LNCAP (cell line): ENCODE results near the gene DUS1L.

ENCODE experiments used
- CTCF ChIP-seq: fragments of 450-650 bp; IDR thresholded peaks from 2 replicates; pipeline ENCODE4 v1.5.1; 2017; ENCODE audit warnings: mild to moderate bottlenecking

The DUS1L gene

GRCh38 chr17:82062076-82062983 lies 3.3 kb downstream of the DUS1L start:
- no peak for TF ChIP-seq CTCF

DNA sequence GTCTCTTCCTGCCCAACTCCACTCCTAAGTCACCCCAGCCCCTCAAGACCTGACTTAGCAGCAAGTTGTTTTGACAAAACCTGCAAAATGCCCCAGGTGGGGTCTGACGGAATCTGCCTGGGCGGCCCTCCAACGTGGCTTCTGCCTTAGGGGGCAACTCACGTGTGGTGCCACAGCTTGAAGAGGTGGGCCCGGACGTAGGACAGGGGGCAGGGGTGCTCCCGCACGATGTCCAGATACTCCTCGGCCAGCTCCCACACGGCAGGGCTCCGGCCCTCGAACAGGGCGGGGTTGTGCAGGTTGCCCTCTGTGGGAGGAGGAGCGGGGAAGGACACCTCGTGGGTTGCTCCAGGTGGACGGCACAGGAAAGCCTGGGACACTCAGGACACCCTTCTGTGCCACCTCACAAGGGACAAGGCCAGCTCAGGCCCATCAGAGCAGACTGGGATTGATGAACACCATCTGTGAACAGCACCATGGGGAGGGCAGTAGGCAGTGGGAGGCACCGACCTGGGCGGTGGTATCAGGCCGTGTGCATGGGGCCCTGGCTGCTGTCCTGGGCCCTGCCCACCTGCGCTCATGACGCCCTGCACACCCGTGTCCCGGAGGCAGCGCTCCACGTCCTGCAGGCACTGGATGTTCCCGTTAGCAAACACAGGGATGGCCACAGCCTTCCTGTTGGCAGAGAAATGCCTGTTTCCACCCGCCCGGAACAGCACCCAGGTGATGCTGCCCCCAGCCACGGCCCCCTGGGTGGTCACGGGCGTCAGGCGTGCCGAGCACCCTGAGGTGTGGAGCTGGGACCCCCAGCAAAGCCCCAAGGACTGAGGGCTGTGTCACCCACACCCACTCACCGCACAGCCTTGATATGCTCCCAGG lies 4.3 kb downstream of the DUS1L start:
- TF ChIP-seq CTCF = no peak

GRCh38 chr17:82060614-82061013 lies 5.0 kb downstream of the DUS1L start:
- TF ChIP-seq CTCF = no peak

DNA sequence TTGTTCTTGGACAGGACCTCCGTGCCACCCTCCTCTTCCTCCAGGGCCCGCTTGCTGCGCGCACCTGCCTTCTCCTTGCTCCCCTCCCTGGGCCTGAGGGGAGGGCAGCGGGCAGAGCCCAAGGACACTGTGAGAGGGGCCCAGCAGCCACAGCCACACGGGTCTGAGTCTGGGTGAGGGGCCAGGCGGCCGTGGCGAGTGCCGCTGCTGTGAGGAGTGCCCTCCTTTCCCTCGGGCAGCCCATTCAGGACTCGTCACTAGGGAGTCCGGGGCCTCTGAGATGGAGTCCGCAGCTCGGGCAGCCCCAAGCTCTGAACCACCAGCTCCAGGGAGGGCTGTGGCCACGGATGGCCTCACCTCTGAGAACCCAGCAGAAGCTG lies 5.6 kb downstream of the DUS1L start:
- TF ChIP-seq CTCF = no peak

GRCh38 chr17:82059272-82060000 lies 6.2 kb downstream of the DUS1L start:
- TF ChIP-seq CTCF = no peak

DNA sequence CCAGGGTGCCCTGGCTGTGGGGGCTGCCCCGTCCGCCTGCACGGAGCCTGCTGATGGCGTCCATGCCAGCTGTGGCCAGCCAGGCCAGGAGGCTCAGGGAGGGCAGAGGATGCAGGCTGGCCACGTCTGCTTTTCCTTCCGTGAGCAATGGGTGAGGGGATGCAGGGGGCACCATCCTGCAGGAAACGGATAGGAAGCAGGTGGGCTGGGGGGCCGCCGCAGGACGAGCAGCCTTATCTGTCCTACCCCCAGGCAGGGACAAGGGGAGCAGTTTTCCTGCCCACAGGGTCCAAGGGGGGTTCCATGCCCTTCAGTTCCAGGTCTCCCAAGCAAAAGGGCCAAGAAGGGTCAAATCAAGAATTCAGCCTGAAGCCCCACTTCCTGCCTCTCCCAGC lies 6.8 kb downstream of the DUS1L start:
- no peak for TF ChIP-seq CTCF

- no peak for TF ChIP-seq CTCF
Measured at GRCh38 chr17:82058230-82058854, 7.3 kb downstream of the DUS1L start.
